Measurements from ENCODE around the gene GIGYF2. TPM values are rescaled to one million over a fixed set of nuclear protein-coding genes. Genes with fewer than 3 reads are reported as not detected.

GIGYF2 gene
- total RNA-seq, 4 donors from 2014 or later = 66.0 to 106 (median 86.4) TPM

- WGBS, 2 donors = 46 to 56% methylated on average over 6 to 9 of the region's 9 CpGs
- no peak for TF ChIP-seq CTCF (IDR thresholded peaks at IDR 0.05)
- no peak for TF ChIP-seq EP300 (IDR thresholded peaks at IDR 0.05)
- TF ChIP-seq POLR2A (IDR thresholded peaks at IDR 0.05) = no peak
- H3K27ac ChIP-seq = peak overlapping the region; percentile 63 to 92 (median 86)
- DNase-seq (ENCODE audit: low spot score in 2 of 2) = peak in 1 of 2 donors; percentile 11
- H3K27me3 ChIP-seq = peaks cover 0 to 15% of the 10 kb centered on the region in 2 donors
- no peaks in the 10 kb centered on the region for H3K9me3 ChIP-seq
- no peak overlapping the region for H3K4me3 ChIP-seq
- H3K36me3 ChIP-seq = no peaks in the 10 kb centered on the region
- H3K4me1 ChIP-seq = peaks cover 0 to 67% (median 34%) of the 10 kb centered on the region in 4 donors
These were observed 175.7 kb downstream of the GIGYF2 start for GRCh38 chr2:232872826-232873225.

- Histone ChIP-seq H3K4me3 (no peak overlapping the region), H3K4me1 (peaks cover 0 to 67% (median 34%) of the 10 kb centered on the region in 4 donors), H3K27ac (peak overlapping the region; percentile 63 to 92 (median 86)), H3K36me3 (no peaks in the 10 kb centered on the region), H3K27me3 (peaks cover 0 to 15% of the 10 kb centered on the region in 2 donors), H3K9me3 (no peaks in the 10 kb centered on the region)
- TF ChIP-seq CTCF (IDR thresholded peaks at IDR 0.05) = no peak
- 82 to 88% methylated on average over 3 to 9 of the region's 14 CpGs for WGBS, 2 donors
- peak in 1 of 2 donors; percentile 7 for DNase-seq (ENCODE audit: low spot score in 2 of 2)
These were observed 176.3 kb downstream of the GIGYF2 start for GRCh38 chr2:232873292-232873908.

- Histone ChIP-seq H3K36me3 (peaks cover 0 to 4% (median 0%) of the 10 kb centered on the region in 3 donors), H3K27ac (peak overlapping the region in 3 of 4 donors; percentile 83 to 92 (median 89)), H3K9me3 (no peaks in the 10 kb centered on the region), H3K4me1 (peaks cover 0 to 67% (median 34%) of the 10 kb centered on the region in 4 donors), H3K4me3 (no peak overlapping the region), H3K27me3 (peaks cover 0 to 15% of the 10 kb centered on the region in 2 donors)
- no peak for TF ChIP-seq POLR2A (IDR thresholded peaks at IDR 0.05)
- no peak for TF ChIP-seq CTCF (IDR thresholded peaks at IDR 0.05)
- TF ChIP-seq EP300 (IDR thresholded peaks at IDR 0.05) = no peak
- DNase-seq (ENCODE audit: low spot score in 2 of 2) = peak in 1 of 2 donors; percentile 7
- WGBS, 2 donors = 83 to 85% methylated on average over 6 of the region's 6 CpGs
These were observed 176.9 kb downstream of the GIGYF2 start for GRCh38 chr2:232873909-232874641.

- Histone ChIP-seq H3K4me3 (no peak overlapping the region), H3K4me1 (peaks cover 0 to 69% (median 34%) of the 10 kb centered on the region in 4 donors), H3K27me3 (peaks cover 0 to 15% of the 10 kb centered on the region in 2 donors), H3K27ac (peak overlapping the region in 3 of 4 donors; percentile 83 to 92 (median 89)), H3K36me3 (peaks cover 0 to 10% (median 0%) of the 10 kb centered on the region in 3 donors), H3K9me3 (no peaks in the 10 kb centered on the region)
- 89 to 94% methylated on average over 16 of the region's 16 CpGs for WGBS, 2 donors
- TF ChIP-seq CTCF (IDR thresholded peaks at IDR 0.05) (no peak), EP300 (IDR thresholded peaks at IDR 0.05) (no peak), POLR2A (IDR thresholded peaks at IDR 0.05) (no peak)
- DNase-seq (ENCODE audit: low spot score in 2 of 2) = peak in 1 of 2 donors; percentile 8
These were observed 177.6 kb downstream of the GIGYF2 start for GRCh38 chr2:232874677-232875223.
